GM19372 (cell line): ENCODE measurements around the gene RALGPS1.

Experiments used
- ATAC-seq: cut with Tn5 transposase; IDR thresholded peaks from one replicate; pipeline ENCODE4 v1.9.1; 2021; ENCODE audit warnings: mild to moderate bottlenecking, low read depth, moderate library complexity; ENCODE audit not compliant: unreplicated experiment

Gene RALGPS1

GRCh38 chr9:127049044-127049443, 134.5 kb downstream of the RALGPS1 start:
- no peak for ATAC-seq

- no peak for ATAC-seq
Observed at GRCh38 chr9:127049581-127049980, 135.0 kb downstream of the RALGPS1 start.

- no peak for ATAC-seq
Observed at GRCh38 chr9:127050152-127050551, 135.6 kb downstream of the RALGPS1 start.

- ATAC-seq: no peak
Observed at GRCh38 chr9:127050591-127051001, 136.0 kb downstream of the RALGPS1 start.

- no peak for ATAC-seq
Observed at GRCh38 chr9:127051881-127052595, 137.5 kb downstream of the RALGPS1 start.

GRCh38 chr9:127053057-127053821, 138.7 kb downstream of the RALGPS1 start:
- ATAC-seq: no peak

- no peak for ATAC-seq
Observed at GRCh38 chr9:127053960-127054359, 139.4 kb downstream of the RALGPS1 start.

- ATAC-seq: no peak
Observed at GRCh38 chr9:127055745-127056402, 141.3 kb downstream of the RALGPS1 start.

GRCh38 chr9:127056446-127056845, 141.9 kb downstream of the RALGPS1 start:
- ATAC-seq: no peak

GRCh38 chr9:127058011-127058644, 143.5 kb downstream of the RALGPS1 start:
- ATAC-seq: no peak

GRCh38 chr9:127058645-127059021, 144.1 kb downstream of the RALGPS1 start:
- no peak for ATAC-seq

- no peak for ATAC-seq
Observed at GRCh38 chr9:127059030-127059429, 144.4 kb downstream of the RALGPS1 start.

- no peak for ATAC-seq
Observed at GRCh38 chr9:127059765-127060361, 145.3 kb downstream of the RALGPS1 start.

- ATAC-seq: no peak
Observed at GRCh38 chr9:127061411-127061810, 146.8 kb downstream of the RALGPS1 start.

GRCh38 chr9:127064335-127064734, 149.8 kb downstream of the RALGPS1 start:
- no peak for ATAC-seq

- no peak for ATAC-seq
Observed at GRCh38 chr9:127065592-127065991, 151.0 kb downstream of the RALGPS1 start.

GRCh38 chr9:127066060-127066850, 151.7 kb downstream of the RALGPS1 start:
- no peak for ATAC-seq

- no peak for ATAC-seq
Observed at GRCh38 chr9:127066851-127067136, 152.2 kb downstream of the RALGPS1 start.

GRCh38 chr9:127067603-127068220, 153.1 kb downstream of the RALGPS1 start:
- ATAC-seq: no peak
